HG03139 (cell line): ENCODE measurements around the gene LRIG1.

Experiments
- ATAC-seq: cut with Tn5 transposase; IDR thresholded peaks from one replicate; pipeline ENCODE4 v1.9.1; 2021; ENCODE audit not compliant: unreplicated experiment

The LRIG1 gene

GRCh38 chr3:66470956-66471686 lies 29.7 kb downstream of the LRIG1 start:
- no peak for ATAC-seq

- ATAC-seq: no peak
Observed at GRCh38 chr3:66470285-66470684, 30.5 kb downstream of the LRIG1 start.

GRCh38 chr3:66469220-66469640 lies 31.6 kb downstream of the LRIG1 start:
- ATAC-seq: peak; percentile 43

- no peak for ATAC-seq
Observed at GRCh38 chr3:66467996-66468735, 32.7 kb downstream of the LRIG1 start.

GRCh38 chr3:66466606-66467270 lies 34.1 kb downstream of the LRIG1 start:
- ATAC-seq: no peak

- ATAC-seq: no peak
Observed at GRCh38 chr3:66465587-66465986, 35.2 kb downstream of the LRIG1 start.

- ATAC-seq: no peak
Observed at GRCh38 chr3:66465034-66465433, 35.8 kb downstream of the LRIG1 start.

- no peak for ATAC-seq
Observed at GRCh38 chr3:66464512-66464894, 36.3 kb downstream of the LRIG1 start.

GRCh38 chr3:66463730-66464511 lies 36.9 kb downstream of the LRIG1 start:
- ATAC-seq: no peak

GRCh38 chr3:66463054-66463631 lies 37.7 kb downstream of the LRIG1 start:
- ATAC-seq: no peak

GRCh38 chr3:66457252-66457651 lies 43.6 kb downstream of the LRIG1 start:
- ATAC-seq: no peak

GRCh38 chr3:66456711-66457173 lies 44.1 kb downstream of the LRIG1 start:
- no peak for ATAC-seq

GRCh38 chr3:66454464-66454859 lies 46.4 kb downstream of the LRIG1 start:
- ATAC-seq: no peak

- no peak for ATAC-seq
Observed at GRCh38 chr3:66453651-66454463, 47.0 kb downstream of the LRIG1 start.

GRCh38 chr3:66452303-66453011 lies 48.4 kb downstream of the LRIG1 start:
- ATAC-seq: no peak

- ATAC-seq: no peak
Observed at GRCh38 chr3:66451766-66452165, 49.1 kb downstream of the LRIG1 start.

- ATAC-seq: no peak
Observed at GRCh38 chr3:66450390-66451022, 50.3 kb downstream of the LRIG1 start.

- no peak for ATAC-seq
Observed at GRCh38 chr3:66449411-66449974, 51.3 kb downstream of the LRIG1 start.
